GM12891 (cell line): ENCODE data around the gene NEDD8.

ENCODE experiments used
- PAX5 ChIP-seq: IDR thresholded peaks from 2 replicates; pipeline ENCODE4 v1.6.1; 2011; ENCODE audit warnings: low read length, moderate library complexity, mild to moderate bottlenecking; ENCODE audit not compliant: insufficient read depth, severe bottlenecking
- POLR2A ChIP-seq: IDR thresholded peaks from 2 replicates; pipeline ENCODE4 v1.6.1; 2011; ENCODE audit warnings: low read depth, low read length, control low read depth
- POLR2AphosphoS5 ChIP-seq: IDR thresholded peaks from 2 replicates; pipeline ENCODE4 v1.6.1; 2011; ENCODE audit warnings: low read depth, low read length, control low read depth
- SPI1 ChIP-seq: IDR thresholded peaks from 2 replicates; pipeline ENCODE4 v1.6.1; 2011; ENCODE audit warnings: low read depth, low read length, control low read depth
- TAF1 ChIP-seq: IDR thresholded peaks from 2 replicates; pipeline ENCODE4 v1.6.1; 2011; ENCODE audit warnings: low read depth, low read length, control low read depth

- TF ChIP-seq POLR2A, result no peak
- no peak for TF ChIP-seq POLR2AphosphoS5
- no peak for TF ChIP-seq SPI1
- no peak for TF ChIP-seq TAF1
- no peak for TF ChIP-seq PAX5
These were observed 5.7 kb downstream of the NEDD8 start for GRCh38 chr14:24226473-24226872.
